ENCODE results near the gene ERBB2.
"Not testable (repeated sequence)": the region's sequence is repeated elsewhere in the genome, so short reads cannot be mapped to it uniquely, and the experiment has no call there.

- not testable (repeated sequence) for TF ChIP-seq SREBF2 (IDR thresholded peaks at IDR 0.05; ENCODE audit: low read length); ZNF207 (IDR thresholded peaks at IDR 0.05; ENCODE audit: borderline replicate concordance); EED (IDR thresholded peaks at IDR 0.05; ENCODE audit: low read depth); FOS (IDR thresholded peaks at IDR 0.05; ENCODE audit: borderline replicate concordance, extremely low read depth, insufficient read length); USF2 (IDR thresholded peaks at IDR 0.05; ENCODE audit: borderline replicate concordance, low read depth, low read length); POLR2A (IDR thresholded peaks at IDR 0.05; ENCODE audit: low read depth, low read length); DPF2 (IDR thresholded peaks at IDR 0.05); HCFC1 (IDR thresholded peaks at IDR 0.05; ENCODE audit: low read length)
- TF ChIP-seq, protein P1, sequence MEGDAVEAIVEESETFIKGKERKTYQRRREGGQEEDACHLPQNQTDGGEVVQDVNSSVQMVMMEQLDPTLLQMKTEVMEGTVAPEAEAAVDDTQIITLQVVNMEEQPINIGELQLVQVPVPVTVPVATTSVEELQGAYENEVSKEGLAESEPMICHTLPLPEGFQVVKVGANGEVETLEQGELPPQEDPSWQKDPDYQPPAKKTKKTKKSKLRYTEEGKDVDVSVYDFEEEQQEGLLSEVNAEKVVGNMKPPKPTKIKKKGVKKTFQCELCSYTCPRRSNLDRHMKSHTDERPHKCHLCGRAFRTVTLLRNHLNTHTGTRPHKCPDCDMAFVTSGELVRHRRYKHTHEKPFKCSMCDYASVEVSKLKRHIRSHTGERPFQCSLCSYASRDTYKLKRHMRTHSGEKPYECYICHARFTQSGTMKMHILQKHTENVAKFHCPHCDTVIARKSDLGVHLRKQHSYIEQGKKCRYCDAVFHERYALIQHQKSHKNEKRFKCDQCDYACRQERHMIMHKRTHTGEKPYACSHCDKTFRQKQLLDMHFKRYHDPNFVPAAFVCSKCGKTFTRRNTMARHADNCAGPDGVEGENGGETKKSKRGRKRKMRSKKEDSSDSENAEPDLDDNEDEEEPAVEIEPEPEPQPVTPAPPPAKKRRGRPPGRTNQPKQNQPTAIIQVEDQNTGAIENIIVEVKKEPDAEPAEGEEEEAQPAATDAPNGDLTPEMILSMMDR (IDR thresholded peaks at IDR 0.05 in 2 of 3, conservative IDR thresholded peaks at IDR 0.05 in 1 of 3; ENCODE audit: control insufficient read depth in 2 of 3, extremely low read depth in 1 of 3, insufficient read depth in 1 of 3, low read depth in 3 of 3, low read length in 3 of 3) = not testable (repeated sequence)
Observed at GRCh38 chr17:39748444-39749034, 48.7 kb downstream of the ERBB2 start.
